ENCODE data around the gene LRIT1.

Gene LRIT1

DNA sequence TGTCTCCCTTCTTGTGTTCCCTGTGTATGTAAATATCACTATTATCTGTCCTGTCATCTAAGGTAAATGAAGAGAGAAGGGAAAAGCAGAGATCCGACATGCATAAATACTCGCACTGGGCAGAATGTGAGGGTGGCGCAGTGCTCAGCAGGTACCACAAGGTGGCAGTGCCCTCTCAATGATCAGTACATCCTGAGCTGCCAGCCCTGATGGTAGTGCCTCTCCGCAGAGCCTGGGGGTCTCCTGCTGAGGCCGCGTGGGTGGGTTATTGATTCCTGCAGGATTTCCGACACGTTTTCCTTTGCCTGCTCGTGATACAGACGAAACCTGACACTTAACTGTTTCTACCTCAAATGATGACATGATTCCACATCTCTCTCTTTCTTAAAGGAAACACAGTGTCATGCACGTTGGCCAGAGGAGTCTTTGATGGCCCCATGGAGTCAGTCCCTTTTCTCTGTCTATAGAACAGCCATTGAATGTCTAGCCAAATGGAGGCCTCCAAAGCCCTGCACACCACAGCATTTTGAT, 23.3 kb upstream of the LRIT1 start:
- no peaks in the 10 kb centered on the region; the same call in 1 of the 2 replicates for H3K4me1 ChIP-seq (ENCODE audit: insufficient read depth, low read length)
- H3K4me3 ChIP-seq (ENCODE audit: low read length): peak overlapping the region; percentile 24; the same call in 1 of the 2 replicates
- no peaks in the 10 kb centered on the region for H3K36me3 ChIP-seq (ENCODE audit: insufficient read depth, low read depth, low read length)
- no peak overlapping the region for H3K9ac ChIP-seq (ENCODE audit: low read depth, low read length)
- peaks cover 8% of the 10 kb centered on the region for H3K27me3 ChIP-seq (ENCODE audit: insufficient read depth, low read length)
- no peak overlapping the region for H3K27ac ChIP-seq (ENCODE audit: low read length)
- no peaks in the 10 kb centered on the region for H3K9me3 ChIP-seq (ENCODE audit: insufficient read depth, low read depth, low read length)

DNA sequence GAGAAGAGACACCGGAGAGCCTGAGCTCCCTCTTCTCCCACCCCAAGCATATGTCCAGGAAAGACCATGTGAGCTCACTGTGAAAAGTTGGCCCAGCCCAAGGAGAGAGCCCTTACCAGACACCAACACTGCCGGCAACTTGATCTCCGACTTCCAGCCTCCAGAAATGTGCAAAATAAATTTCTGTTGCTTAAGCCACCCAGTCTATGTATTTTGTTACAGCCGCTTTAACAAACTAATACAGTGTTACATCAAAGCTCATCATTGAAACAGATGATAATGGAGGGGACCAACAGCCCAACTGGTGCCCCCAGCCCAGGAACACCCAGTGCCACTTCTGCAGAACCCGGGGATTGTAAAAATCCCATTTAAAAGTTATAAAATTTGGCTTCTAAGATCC, 22.4 kb upstream of the LRIT1 start:
- Histone ChIP-seq H3K9ac (ENCODE audit: low read depth, low read length) (no peak overlapping the region), H3K4me3 (ENCODE audit: low read length) (no peak overlapping the region), H3K27ac (ENCODE audit: low read length) (no peak overlapping the region), H3K36me3 (ENCODE audit: insufficient read depth, low read depth, low read length) (no peaks in the 10 kb centered on the region), H3K9me3 (ENCODE audit: insufficient read depth, low read depth, low read length) (no peaks in the 10 kb centered on the region), H3K4me1 (ENCODE audit: insufficient read depth, low read length) (no peaks in the 10 kb centered on the region; the same call in 1 of the 2 replicates), H3K27me3 (ENCODE audit: insufficient read depth, low read length) (peaks cover 8% of the 10 kb centered on the region)

DNA sequence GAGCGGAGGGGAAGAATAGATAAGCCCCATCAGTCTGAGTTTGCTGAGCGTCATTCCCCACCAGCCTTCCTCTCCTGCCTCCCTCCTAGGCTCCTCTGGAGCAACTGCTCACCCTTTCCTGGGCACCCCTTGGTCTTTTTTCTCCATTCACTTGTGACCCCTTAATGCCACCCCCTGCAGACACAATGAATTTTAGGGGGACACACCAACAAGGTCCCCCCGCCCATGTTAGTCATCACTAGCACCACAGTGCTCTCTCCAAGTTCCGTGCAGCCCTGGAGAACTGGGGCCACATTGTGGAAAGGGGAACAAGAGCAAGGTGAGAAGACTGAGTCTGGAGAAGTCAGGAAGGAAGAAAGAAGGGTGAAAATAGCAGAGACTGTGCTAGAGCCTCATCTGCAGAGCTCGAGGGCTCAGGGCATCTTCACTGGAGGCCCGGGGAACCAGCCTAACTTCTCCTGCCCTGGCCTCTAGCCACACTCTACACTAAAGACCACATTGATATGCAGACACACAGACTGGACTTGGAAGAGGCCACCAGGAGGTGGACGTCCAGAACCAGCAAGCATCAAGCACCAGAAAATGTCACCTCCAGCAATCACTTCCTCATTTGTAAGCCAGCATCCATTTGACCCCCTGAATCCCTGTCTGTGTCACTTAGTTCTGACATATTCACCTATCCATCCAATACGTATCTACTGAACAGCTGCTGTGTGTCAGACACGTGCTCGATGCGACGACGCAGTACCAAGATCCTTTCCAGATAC, 21.0 kb upstream of the LRIT1 start:
- Histone ChIP-seq H3K4me3 (ENCODE audit: low read length) (no peak overlapping the region), H3K36me3 (ENCODE audit: insufficient read depth, low read depth, low read length) (no peaks in the 10 kb centered on the region), H3K4me1 (ENCODE audit: insufficient read depth, low read length) (no peaks in the 10 kb centered on the region), H3K27ac (ENCODE audit: low read length) (no peak overlapping the region), H3K9me3 (ENCODE audit: insufficient read depth, low read depth, low read length) (no peaks in the 10 kb centered on the region), H3K9ac (ENCODE audit: low read depth, low read length) (no peak overlapping the region), H3K27me3 (ENCODE audit: insufficient read depth, low read length) (peaks cover 8% of the 10 kb centered on the region)

- H3K9ac ChIP-seq (ENCODE audit: low read depth, low read length): no peak overlapping the region
- H3K27me3 ChIP-seq (ENCODE audit: insufficient read depth, low read length): peaks cover 15% of the 10 kb centered on the region
- H3K4me3 ChIP-seq (ENCODE audit: low read length): no peak overlapping the region
- no peak overlapping the region for H3K27ac ChIP-seq (ENCODE audit: low read length)
- H3K4me1 ChIP-seq (ENCODE audit: insufficient read depth, low read length): no peaks in the 10 kb centered on the region
- no peaks in the 10 kb centered on the region for H3K9me3 ChIP-seq (ENCODE audit: insufficient read depth, low read depth, low read length)
- no peaks in the 10 kb centered on the region for H3K36me3 ChIP-seq (ENCODE audit: insufficient read depth, low read depth, low read length)
Measured at GRCh38 chr10:84261236-84261915, 20.0 kb upstream of the LRIT1 start.

GRCh38 chr10:84258034-84258695, 16.8 kb upstream of the LRIT1 start:
- H3K27ac ChIP-seq (ENCODE audit: low read length): no peak overlapping the region
- no peak overlapping the region for H3K9ac ChIP-seq (ENCODE audit: low read depth, low read length)
- H3K36me3 ChIP-seq (ENCODE audit: insufficient read depth, low read depth, low read length): no peaks in the 10 kb centered on the region
- H3K4me1 ChIP-seq (ENCODE audit: insufficient read depth, low read length): no peaks in the 10 kb centered on the region
- no peak overlapping the region for H3K4me3 ChIP-seq (ENCODE audit: low read length)
- H3K27me3 ChIP-seq (ENCODE audit: insufficient read depth, low read length): peaks cover 9% of the 10 kb centered on the region
- no peaks in the 10 kb centered on the region for H3K9me3 ChIP-seq (ENCODE audit: insufficient read depth, low read depth, low read length)

- Histone ChIP-seq H3K4me3 (ENCODE audit: low read length) (no peak overlapping the region), H3K4me1 (ENCODE audit: insufficient read depth, low read length) (no peaks in the 10 kb centered on the region), H3K27ac (ENCODE audit: low read length) (no peak overlapping the region), H3K36me3 (ENCODE audit: insufficient read depth, low read depth, low read length) (no peaks in the 10 kb centered on the region), H3K9ac (ENCODE audit: low read depth, low read length) (no peak overlapping the region), H3K9me3 (ENCODE audit: insufficient read depth, low read depth, low read length) (no peaks in the 10 kb centered on the region), H3K27me3 (ENCODE audit: insufficient read depth, low read length) (peaks cover 9% of the 10 kb centered on the region)
Measured at GRCh38 chr10:84257343-84258020, 16.1 kb upstream of the LRIT1 start.

- no peaks in the 10 kb centered on the region for H3K36me3 ChIP-seq (ENCODE audit: insufficient read depth, low read depth, low read length)
- H3K9me3 ChIP-seq (ENCODE audit: insufficient read depth, low read depth, low read length): no peaks in the 10 kb centered on the region
- no peak overlapping the region for H3K27ac ChIP-seq (ENCODE audit: low read length)
- no peak overlapping the region for H3K4me3 ChIP-seq (ENCODE audit: low read length)
- H3K9ac ChIP-seq (ENCODE audit: low read depth, low read length): no peak overlapping the region
- H3K4me1 ChIP-seq (ENCODE audit: insufficient read depth, low read length): no peaks in the 10 kb centered on the region
- peaks cover 9% of the 10 kb centered on the region for H3K27me3 ChIP-seq (ENCODE audit: insufficient read depth, low read length)
Measured at GRCh38 chr10:84256510-84257342, 15.4 kb upstream of the LRIT1 start.

GRCh38 chr10:84254552-84255478, 13.5 kb upstream of the LRIT1 start:
- Histone ChIP-seq H3K27me3 (ENCODE audit: insufficient read depth, low read length) (peaks cover 9% of the 10 kb centered on the region), H3K4me3 (ENCODE audit: low read length) (no peak overlapping the region), H3K9ac (ENCODE audit: low read depth, low read length) (no peak overlapping the region), H3K9me3 (ENCODE audit: insufficient read depth, low read depth, low read length) (no peaks in the 10 kb centered on the region), H3K4me1 (ENCODE audit: insufficient read depth, low read length) (no peaks in the 10 kb centered on the region), H3K27ac (ENCODE audit: low read length) (no peak overlapping the region), H3K36me3 (ENCODE audit: insufficient read depth, low read depth, low read length) (no peaks in the 10 kb centered on the region)

DNA sequence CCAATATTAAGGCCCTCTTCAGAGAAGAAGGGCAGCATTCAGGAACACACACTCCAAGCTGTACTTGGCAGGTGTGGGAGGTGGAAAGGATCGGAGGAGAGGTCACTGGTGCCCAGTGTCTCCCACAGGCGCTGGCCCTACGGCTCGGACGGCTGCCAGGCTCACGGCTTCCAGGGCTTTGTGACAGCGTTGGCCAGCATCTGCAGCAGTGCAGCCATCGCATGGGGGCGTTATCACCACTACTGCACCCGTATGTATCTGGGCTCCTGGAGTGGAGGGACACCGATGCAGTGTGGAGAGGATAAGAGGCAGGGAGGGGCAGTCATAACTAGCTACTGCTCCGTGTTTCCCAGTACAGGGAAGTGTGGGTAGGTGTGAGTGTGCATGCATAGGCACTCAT, 7.4 kb upstream of the LRIT1 start:
- H3K9ac ChIP-seq (ENCODE audit: low read depth, low read length): no peak overlapping the region
- no peak overlapping the region for H3K27ac ChIP-seq (ENCODE audit: low read length)
- H3K4me1 ChIP-seq (ENCODE audit: insufficient read depth, low read length): no peaks in the 10 kb centered on the region
- H3K27me3 ChIP-seq (ENCODE audit: insufficient read depth, low read length): no peaks in the 10 kb centered on the region; the same call in 1 of the 2 replicates
- no peaks in the 10 kb centered on the region for H3K36me3 ChIP-seq (ENCODE audit: insufficient read depth, low read depth, low read length)
- H3K4me3 ChIP-seq (ENCODE audit: low read length): no peak overlapping the region
- H3K9me3 ChIP-seq (ENCODE audit: insufficient read depth, low read depth, low read length): no peaks in the 10 kb centered on the region

DNA sequence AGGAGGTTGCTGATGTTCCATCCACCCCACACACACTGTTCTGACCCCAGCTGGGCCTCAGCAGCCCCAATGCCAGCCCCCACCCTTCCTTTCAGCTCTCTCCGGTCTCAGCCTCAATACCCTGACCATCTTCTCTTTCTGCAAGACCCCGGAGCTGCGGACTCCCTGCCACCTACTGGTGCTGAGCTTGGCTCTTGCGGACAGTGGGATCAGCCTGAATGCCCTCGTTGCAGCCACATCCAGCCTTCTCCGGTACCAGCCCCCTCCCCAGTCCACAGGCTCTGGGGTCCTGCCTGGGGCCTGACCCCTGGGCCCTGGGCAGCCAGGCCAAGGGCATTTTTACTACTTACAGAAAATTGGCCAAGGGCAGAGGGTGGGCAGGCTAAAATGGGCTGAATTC, 6.2 kb upstream of the LRIT1 start:
- no peak overlapping the region for H3K9ac ChIP-seq (ENCODE audit: low read depth, low read length)
- H3K27ac ChIP-seq (ENCODE audit: low read length): no peak overlapping the region
- no peaks in the 10 kb centered on the region; the same call in 1 of the 2 replicates for H3K27me3 ChIP-seq (ENCODE audit: insufficient read depth, low read length)
- H3K4me1 ChIP-seq (ENCODE audit: insufficient read depth, low read length): no peaks in the 10 kb centered on the region
- H3K4me3 ChIP-seq (ENCODE audit: low read length): no peak overlapping the region
- H3K36me3 ChIP-seq (ENCODE audit: insufficient read depth, low read depth, low read length): no peaks in the 10 kb centered on the region
- H3K9me3 ChIP-seq (ENCODE audit: insufficient read depth, low read depth, low read length): no peaks in the 10 kb centered on the region
